ENCODE data around the gene CHRD.

The CHRD gene

GRCh38 chr3:184379358-184380184, at the start of gene CHRD:
Gene CHRD (plus strand): TSS chr3:184380054. CDS start chr3:184380319, 265 bp downstream.
- DNase-seq (ENCODE audit: insufficient read length, low spot score) (no peak), FAIRE-seq (no peak)
- no peak for TF ChIP-seq CTCF (IDR thresholded peaks at IDR 0.05; ENCODE audit: insufficient read depth, missing control alignments)

GRCh38 chr3:184332370-184333090, 47.3 kb upstream of the CHRD start:
- no peak for DNase-seq (ENCODE audit: insufficient read length, low spot score)
- TF ChIP-seq CTCF (IDR thresholded peaks at IDR 0.05; ENCODE audit: insufficient read depth, missing control alignments) = no peak
- FAIRE-seq = no peak

GRCh38 chr3:184333190-184333589, 46.7 kb upstream of the CHRD start:
- FAIRE-seq (no peak), DNase-seq (ENCODE audit: insufficient read length, low spot score) (no peak)
- TF ChIP-seq CTCF (IDR thresholded peaks at IDR 0.05; ENCODE audit: insufficient read depth, missing control alignments) = no peak

- no peak for TF ChIP-seq CTCF (IDR thresholded peaks at IDR 0.05; ENCODE audit: insufficient read depth, missing control alignments)
- no peak for FAIRE-seq
- DNase-seq (ENCODE audit: insufficient read length, low spot score) = no peak
These were observed 46.2 kb upstream of the CHRD start for GRCh38 chr3:184333700-184334099.

- TF ChIP-seq CTCF (IDR thresholded peaks at IDR 0.05; ENCODE audit: insufficient read depth, missing control alignments) = no peak
- DNase-seq (ENCODE audit: insufficient read length, low spot score) = no peak
- FAIRE-seq = no peak
These were observed 45.2 kb upstream of the CHRD start for GRCh38 chr3:184334470-184335158.

- no peak for TF ChIP-seq CTCF (IDR thresholded peaks at IDR 0.05; ENCODE audit: insufficient read depth, missing control alignments)
- DNase-seq (ENCODE audit: insufficient read length, low spot score) (no peak), FAIRE-seq (no peak)
These were observed 44.6 kb upstream of the CHRD start for GRCh38 chr3:184335291-184335660.

All from D721Med (cell line).